K562 (cell line): ENCODE results near the gene MYOM1. TPM values are rescaled to one million over a fixed set of nuclear protein-coding genes. Genes with fewer than 3 reads are reported as not detected.

ENCODE experiments used
- BRD4 ChIP-seq: fragments of 200-600 bp; sonication (generic); IDR thresholded peaks from 2 replicates; pipeline ENCODE4 v1.6.1; 2017; ENCODE audit warnings: inconsistent platforms
- ETV6 ChIP-seq, 3 experiments: fragments of 150-350 bp in 1 of 3; sonication (generic) in 1 of 3; formaldehyde crosslinking in 1 of 3; IDR thresholded peaks; 2 replicates each; pipeline versions ENCODE4 v1.6.1 to v1.8.0; 2014 to 2022; ENCODE audit warnings: borderline replicate concordance in 2 of 3, low read depth in 2 of 3, antibody characterized with exemption in 1 of 3, low read length in 1 of 3, mild to moderate bottlenecking in 1 of 3, missing genetic modification reagents in 1 of 3
- GATAD2B ChIP-seq: fragments of 450-650 bp; IDR thresholded peaks from 2 replicates; pipeline ENCODE4 v1.6.1; 2017; ENCODE audit warnings: mild to moderate bottlenecking, borderline replicate concordance
- HMG20B ChIP-seq: fragments of 250-450 bp; sonication (Bioruptor Pico); IDR thresholded peaks from 2 replicates; pipeline ENCODE4 v1.5.0; 2021; ENCODE audit warnings: mild to moderate bottlenecking
- MCM7 ChIP-seq, 2 experiments: fragments of 450-650 bp; IDR thresholded peaks; 2 replicates each; pipeline ENCODE4 v1.6.1; 2016 to 2018
- PURB ChIP-seq: sonication (generic); formaldehyde crosslinking; IDR thresholded peaks from 2 replicates; pipeline ENCODE4 v1.9.0; 2021; ENCODE audit warnings: low read depth, mild to moderate bottlenecking, missing genetic modification reagents
- SMAD1 ChIP-seq: fragments of 150-350 bp; IDR thresholded peaks from 2 replicates; pipeline ENCODE4 v1.6.1; 2014; ENCODE audit warnings: low read length, low read depth; ENCODE audit not compliant: partially characterized antibody
- TOE1 ChIP-seq, 2 experiments: fragments of 450-650 bp in 1 of 2; sonication (generic) in 1 of 2; formaldehyde crosslinking in 1 of 2; IDR thresholded peaks; 2 replicates each; pipeline versions ENCODE4 v1.7.1 to v1.8.0; 2016 to 2022; ENCODE audit warnings: borderline replicate concordance in 2 of 2, mild to moderate bottlenecking in 2 of 2, antibody characterized with exemption in 1 of 2, inconsistent platforms in 1 of 2, low read depth in 1 of 2, missing genetic modification reagents in 1 of 2, moderate library complexity in 1 of 2
- ZNF75A ChIP-seq: fragments of 450-650 bp; formaldehyde crosslinking; IDR thresholded peaks from 2 replicates; pipeline ENCODE4 v1.4.0; 2020; ENCODE audit warnings: mild to moderate bottlenecking
- polyA plus RNA-seq, 8 experiments: library from polyadenylated mRNA; depleted of rRNA in 4 of 8; stranded (reverse) in 5 of 8; unstranded in 3 of 8; fragments of >200 nt; fragmentation: Nextera tagmentation in 2 of 8; fragmentation: Illumina TruSeq in 1 of 8; extraction: Ambion mirVana in 2 of 8; extraction: Trizol in 1 of 8; gene quantifications; 2 replicates each; pipeline versions ENCODE4 v1.2.1 to v1.2.3, GENCODE V29; 2011 to 2014; ENCODE audit warnings: inconsistent platforms in 1 of 8, missing spikeins in 1 of 8
- total RNA-seq, 7 experiments: library from RNA; depleted of rRNA in 6 of 7; stranded (reverse); fragments of >200 nt in 6 of 7; fragmentation: Illumina TruSeq in 2 of 7; extraction: Trizol in 2 of 7; gene quantifications; 2 replicates each; pipeline versions ENCODE4 v1.2.1 to v1.2.3, GENCODE V29; 2011 to 2021; ENCODE audit warnings: low replicate concordance in 1 of 7
- TF ChIP-seq, protein P1 (sequence below): fragments of 450-650 bp; IDR thresholded peaks from 2 replicates; pipeline ENCODE4 v1.6.1; 2016; ENCODE audit warnings: low read depth
- TF ChIP-seq, protein P2 (sequence below): fragments of 450-650 bp; formaldehyde crosslinking; IDR thresholded peaks from 2 replicates; pipeline ENCODE4 v1.4.0; 2020; ENCODE audit warnings: mild to moderate bottlenecking, mixed read lengths
- TF ChIP-seq, protein P3 (sequence below): sonication (generic); formaldehyde crosslinking; IDR thresholded peaks from 2 replicates; pipeline ENCODE4 v1.8.0; 2023; ENCODE audit warnings: mild to moderate bottlenecking, missing genetic modification reagents

Gene MYOM1
- total and polyA plus RNA-seq, 9 of the 15 experiments (the other 6 are each of a cell fraction or from before 2014, with no cell fraction given) = 0.01 to 0.62 (median 0.25) TPM

DNA sequence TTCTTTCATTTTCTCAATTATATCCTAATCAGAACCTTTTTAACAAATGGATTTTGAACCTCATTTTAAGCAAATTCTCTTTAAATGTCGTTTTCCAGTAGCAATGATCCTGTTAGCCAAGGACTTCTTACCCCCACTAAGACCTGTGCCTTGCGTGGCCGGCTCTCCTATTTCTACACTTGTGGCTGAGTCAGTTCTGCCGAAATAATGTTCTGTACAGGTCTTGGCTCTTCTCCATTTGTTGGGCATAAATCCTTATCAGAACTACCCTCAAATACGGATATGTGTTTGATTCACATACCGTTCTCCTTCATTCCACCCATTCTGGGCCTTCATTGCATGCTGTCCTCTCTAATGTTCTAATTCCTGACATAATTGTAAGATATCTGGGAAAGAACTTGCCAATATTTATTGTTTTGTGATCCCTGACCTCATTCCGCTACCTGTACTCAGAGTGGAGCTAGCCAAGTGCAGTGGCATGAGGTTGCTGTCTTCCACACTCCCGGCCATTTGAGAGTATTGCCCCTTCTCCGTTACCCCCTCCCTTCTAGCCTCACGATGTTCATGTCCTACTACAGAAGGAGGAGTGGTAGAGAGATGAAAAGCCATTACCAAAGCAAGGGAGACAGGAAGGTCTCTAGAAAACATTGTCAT, 78.7 kb downstream of the MYOM1 start (continued):
- TF ChIP-seq, protein P1, sequence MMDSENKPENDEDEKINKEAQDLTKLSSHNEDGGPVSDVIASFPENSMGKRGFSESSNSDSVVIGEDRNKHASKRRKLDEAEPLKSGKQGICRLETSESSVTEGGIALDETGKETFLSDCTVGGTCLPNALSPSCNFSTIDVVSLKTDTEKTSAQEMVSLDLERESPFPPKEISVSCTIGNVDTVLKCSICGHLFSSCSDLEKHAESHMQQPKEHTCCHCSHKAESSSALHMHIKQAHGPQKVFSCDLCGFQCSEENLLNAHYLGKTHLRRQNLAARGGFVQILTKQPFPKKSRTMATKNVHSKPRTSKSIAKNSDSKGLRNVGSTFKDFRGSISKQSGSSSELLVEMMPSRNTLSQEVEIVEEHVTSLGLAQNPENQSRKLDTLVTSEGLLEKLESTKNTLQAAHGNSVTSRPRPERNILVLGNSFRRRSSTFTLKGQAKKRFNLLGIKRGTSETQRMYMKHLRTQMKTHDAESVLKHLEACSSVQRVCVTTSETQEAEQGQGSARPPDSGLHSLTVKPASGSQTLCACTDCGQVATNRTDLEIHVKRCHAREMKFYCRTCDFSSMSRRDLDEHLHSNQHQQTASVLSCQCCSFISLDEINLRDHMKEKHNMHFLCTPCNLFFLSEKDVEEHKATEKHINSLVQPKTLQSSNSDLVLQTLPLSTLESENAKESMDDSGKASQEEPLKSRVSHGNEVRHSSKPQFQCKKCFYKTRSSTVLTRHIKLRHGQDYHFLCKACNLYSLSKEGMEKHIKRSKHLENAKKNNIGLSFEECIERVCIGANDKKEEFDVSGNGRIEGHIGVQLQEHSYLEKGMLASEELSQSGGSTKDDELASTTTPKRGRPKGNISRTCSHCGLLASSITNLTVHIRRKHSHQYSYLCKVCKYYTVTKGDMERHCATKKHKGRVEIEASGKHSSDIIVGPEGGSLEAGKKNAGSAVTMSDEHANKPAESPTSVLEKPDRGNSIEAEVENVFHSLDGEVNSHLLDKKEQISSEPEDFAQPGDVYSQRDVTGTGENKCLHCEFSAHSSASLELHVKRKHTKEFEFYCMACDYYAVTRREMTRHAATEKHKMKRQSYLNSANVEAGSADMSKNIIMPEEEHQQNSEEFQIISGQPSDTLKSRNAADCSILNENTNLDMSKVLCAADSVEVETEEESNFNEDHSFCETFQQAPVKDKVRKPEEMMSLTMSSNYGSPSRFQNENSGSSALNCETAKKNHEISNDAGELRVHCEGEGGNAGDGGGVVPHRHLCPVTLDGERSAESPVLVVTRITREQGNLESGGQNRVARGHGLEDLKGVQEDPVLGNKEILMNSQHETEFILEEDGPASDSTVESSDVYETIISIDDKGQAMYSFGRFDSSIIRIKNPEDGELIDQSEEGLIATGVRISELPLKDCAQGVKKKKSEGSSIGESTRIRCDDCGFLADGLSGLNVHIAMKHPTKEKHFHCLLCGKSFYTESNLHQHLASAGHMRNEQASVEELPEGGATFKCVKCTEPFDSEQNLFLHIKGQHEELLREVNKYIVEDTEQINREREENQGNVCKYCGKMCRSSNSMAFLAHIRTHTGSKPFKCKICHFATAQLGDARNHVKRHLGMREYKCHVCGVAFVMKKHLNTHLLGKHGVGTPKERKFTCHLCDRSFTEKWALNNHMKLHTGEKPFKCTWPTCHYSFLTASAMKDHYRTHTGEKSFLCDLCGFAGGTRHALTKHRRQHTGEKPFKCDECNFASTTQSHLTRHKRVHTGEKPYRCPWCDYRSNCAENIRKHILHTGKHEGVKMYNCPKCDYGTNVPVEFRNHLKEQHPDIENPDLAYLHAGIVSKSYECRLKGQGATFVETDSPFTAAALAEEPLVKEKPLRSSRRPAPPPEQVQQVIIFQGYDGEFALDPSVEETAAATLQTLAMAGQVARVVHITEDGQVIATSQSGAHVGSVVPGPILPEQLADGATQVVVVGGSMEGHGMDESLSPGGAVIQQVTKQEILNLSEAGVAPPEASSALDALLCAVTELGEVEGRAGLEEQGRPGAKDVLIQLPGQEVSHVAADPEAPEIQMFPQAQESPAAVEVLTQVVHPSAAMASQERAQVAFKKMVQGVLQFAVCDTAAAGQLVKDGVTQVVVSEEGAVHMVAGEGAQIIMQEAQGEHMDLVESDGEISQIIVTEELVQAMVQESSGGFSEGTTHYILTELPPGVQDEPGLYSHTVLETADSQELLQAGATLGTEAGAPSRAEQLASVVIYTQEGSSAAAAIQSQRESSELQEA = no peak
- TF ChIP-seq SMAD1 = no peak
- TF ChIP-seq ETV6 (IDR thresholded peaks at IDR 0.05; ENCODE audit: borderline replicate concordance in 1 of 2, low read depth in 2 of 2, low read length in 1 of 2) = no peak
- TF ChIP-seq ETV6 (CRISPR knock-in tag; IDR thresholded peaks at IDR 0.05; ENCODE audit: borderline replicate concordance) = no peak
- no peak for TF ChIP-seq ZNF75A (CRISPR knock-in tag)
- no peak for TF ChIP-seq MCM7 (IDR thresholded peaks at IDR 0.05)
- TF ChIP-seq GATAD2B = no peak
- TF ChIP-seq, protein P2, sequence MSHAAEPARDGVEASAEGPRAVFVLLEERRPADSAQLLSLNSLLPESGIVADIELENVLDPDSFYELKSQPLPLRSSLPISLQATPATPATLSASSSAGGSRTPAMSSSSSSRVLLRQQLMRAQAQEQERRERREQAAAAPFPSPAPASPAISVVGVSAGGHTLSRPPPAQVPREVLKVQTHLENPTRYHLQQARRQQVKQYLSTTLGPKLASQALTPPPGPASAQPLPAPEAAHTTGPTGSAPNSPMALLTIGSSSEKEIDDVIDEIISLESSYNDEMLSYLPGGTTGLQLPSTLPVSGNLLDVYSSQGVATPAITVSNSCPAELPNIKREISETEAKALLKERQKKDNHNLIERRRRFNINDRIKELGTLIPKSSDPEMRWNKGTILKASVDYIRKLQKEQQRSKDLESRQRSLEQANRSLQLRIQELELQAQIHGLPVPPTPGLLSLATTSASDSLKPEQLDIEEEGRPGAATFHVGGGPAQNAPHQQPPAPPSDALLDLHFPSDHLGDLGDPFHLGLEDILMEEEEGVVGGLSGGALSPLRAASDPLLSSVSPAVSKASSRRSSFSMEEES (CRISPR knock-in tag) = no peak
- TF ChIP-seq TOE1 (IDR thresholded peaks at IDR 0.05; ENCODE audit: borderline replicate concordance) = no peak
- TF ChIP-seq TOE1 (CRISPR knock-in tag; IDR thresholded peaks at IDR 0.05; ENCODE audit: borderline replicate concordance, low read depth) = no peak
- TF ChIP-seq PURB (CRISPR knock-in tag) = no peak
- no peak for TF ChIP-seq HMG20B (CRISPR knock-in tag)
- no peak for TF ChIP-seq BRD4
- TF ChIP-seq, protein P3, sequence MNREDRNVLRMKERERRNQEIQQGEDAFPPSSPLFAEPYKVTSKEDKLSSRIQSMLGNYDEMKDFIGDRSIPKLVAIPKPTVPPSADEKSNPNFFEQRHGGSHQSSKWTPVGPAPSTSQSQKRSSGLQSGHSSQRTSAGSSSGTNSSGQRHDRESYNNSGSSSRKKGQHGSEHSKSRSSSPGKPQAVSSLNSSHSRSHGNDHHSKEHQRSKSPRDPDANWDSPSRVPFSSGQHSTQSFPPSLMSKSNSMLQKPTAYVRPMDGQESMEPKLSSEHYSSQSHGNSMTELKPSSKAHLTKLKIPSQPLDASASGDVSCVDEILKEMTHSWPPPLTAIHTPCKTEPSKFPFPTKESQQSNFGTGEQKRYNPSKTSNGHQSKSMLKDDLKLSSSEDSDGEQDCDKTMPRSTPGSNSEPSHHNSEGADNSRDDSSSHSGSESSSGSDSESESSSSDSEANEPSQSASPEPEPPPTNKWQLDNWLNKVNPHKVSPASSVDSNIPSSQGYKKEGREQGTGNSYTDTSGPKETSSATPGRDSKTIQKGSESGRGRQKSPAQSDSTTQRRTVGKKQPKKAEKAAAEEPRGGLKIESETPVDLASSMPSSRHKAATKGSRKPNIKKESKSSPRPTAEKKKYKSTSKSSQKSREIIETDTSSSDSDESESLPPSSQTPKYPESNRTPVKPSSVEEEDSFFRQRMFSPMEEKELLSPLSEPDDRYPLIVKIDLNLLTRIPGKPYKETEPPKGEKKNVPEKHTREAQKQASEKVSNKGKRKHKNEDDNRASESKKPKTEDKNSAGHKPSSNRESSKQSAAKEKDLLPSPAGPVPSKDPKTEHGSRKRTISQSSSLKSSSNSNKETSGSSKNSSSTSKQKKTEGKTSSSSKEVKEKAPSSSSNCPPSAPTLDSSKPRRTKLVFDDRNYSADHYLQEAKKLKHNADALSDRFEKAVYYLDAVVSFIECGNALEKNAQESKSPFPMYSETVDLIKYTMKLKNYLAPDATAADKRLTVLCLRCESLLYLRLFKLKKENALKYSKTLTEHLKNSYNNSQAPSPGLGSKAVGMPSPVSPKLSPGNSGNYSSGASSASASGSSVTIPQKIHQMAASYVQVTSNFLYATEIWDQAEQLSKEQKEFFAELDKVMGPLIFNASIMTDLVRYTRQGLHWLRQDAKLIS (CRISPR knock-in tag) = no peak
- TF ChIP-seq, all 486 proteins: peak for 0
